Astrocyte (in vitro differentiated cells and primary cell): ENCODE measurements around the gene ROBO2. TPM values are rescaled to one million over a fixed set of nuclear protein-coding genes. Genes with fewer than 3 reads are reported as not detected.

Experiments used
- DNase-seq: peaks from one replicate; pipeline ENCODE4 v3.0.0-alpha.2; 2010; ENCODE audit warnings: low read depth
- FAIRE-seq: peaks from 2 replicates; lab custom pipeline; 2011; peaks lifted over from hg19 to GRCh38; lab: Jason Lieb, UNC
- H2AFZ ChIP-seq: 2 replicates; pipeline ENCODE4 v1.6.0; 2012; ENCODE audit warnings: low read depth, low read length, inconsistent platforms
- H3K27ac ChIP-seq: 2 replicates; pipeline ENCODE4 v1.5.1; 2011; ENCODE audit warnings: low read depth, low read length, inconsistent platforms
- H3K27me3 ChIP-seq: 2 replicates; pipeline ENCODE4 v1.6.0; 2011; ENCODE audit warnings: low read length, inconsistent platforms; ENCODE audit not compliant: insufficient read depth
- H3K36me3 ChIP-seq: 2 replicates; pipeline ENCODE4 v1.5.1; 2011; ENCODE audit warnings: low read length, inconsistent platforms; ENCODE audit not compliant: insufficient read depth
- H3K4me1 ChIP-seq: 2 replicates; pipeline ENCODE4 v1.5.1; 2011; ENCODE audit warnings: low read length, inconsistent platforms; ENCODE audit not compliant: insufficient read depth
- H3K4me2 ChIP-seq: 2 replicates; pipeline ENCODE4 v1.6.0; 2012; ENCODE audit warnings: low read length, inconsistent platforms
- H3K4me3 ChIP-seq: 2 replicates; pipeline ENCODE4 v1.5.1; 2011; ENCODE audit warnings: low read depth, mild to moderate bottlenecking, low read length, inconsistent platforms; ENCODE audit not compliant: insufficient read depth
- H3K79me2 ChIP-seq: 2 replicates; pipeline ENCODE4 v1.6.0; 2012; ENCODE audit warnings: mild to moderate bottlenecking, low read length, inconsistent platforms; ENCODE audit not compliant: insufficient read depth
- H3K9ac ChIP-seq: 2 replicates; pipeline ENCODE4 v1.6.0; 2012; ENCODE audit warnings: mild to moderate bottlenecking, low read length, inconsistent platforms
- H3K9me3 ChIP-seq: 2 replicates; pipeline ENCODE4 v1.5.1; 2012; ENCODE audit warnings: low read depth, mild to moderate bottlenecking, low read length, inconsistent platforms; ENCODE audit not compliant: insufficient read depth
- H4K20me1 ChIP-seq: 2 replicates; pipeline ENCODE4 v1.6.0; 2012; ENCODE audit warnings: low read length, inconsistent platforms; ENCODE audit not compliant: insufficient read depth
- H3K27ac Mint-ChIP-seq: one replicate; pipeline ENCODE4 v1.8.0; 2021; ENCODE audit warnings: mild to moderate bottlenecking, mixed read lengths; ENCODE audit not compliant: unreplicated experiment
- H3K27me3 Mint-ChIP-seq: one replicate; pipeline ENCODE4 v1.8.0; 2021; ENCODE audit warnings: low read depth, mixed read lengths; ENCODE audit not compliant: unreplicated experiment
- H3K36me3 Mint-ChIP-seq: one replicate; pipeline ENCODE4 v1.8.0; 2021; ENCODE audit warnings: low read depth, mixed read lengths; ENCODE audit not compliant: unreplicated experiment
- H3K4me1 Mint-ChIP-seq: one replicate; pipeline ENCODE4 v1.8.0; 2021; ENCODE audit warnings: low read depth, mixed read lengths; ENCODE audit not compliant: unreplicated experiment
- H3K4me3 Mint-ChIP-seq: one replicate; pipeline ENCODE4 v1.8.0; 2021; ENCODE audit warnings: mild to moderate bottlenecking, moderate library complexity, mixed read lengths; ENCODE audit not compliant: unreplicated experiment
- H3K9me3 Mint-ChIP-seq: one replicate; pipeline ENCODE4 v1.8.0; 2021; ENCODE audit warnings: mild to moderate bottlenecking, mixed read lengths; ENCODE audit not compliant: unreplicated experiment
- CTCF ChIP-seq: IDR thresholded peaks from 2 replicates; pipeline ENCODE4 v1.5.1; 2011; ENCODE audit warnings: low read depth, mild to moderate bottlenecking, inconsistent platforms, low read length, moderate library complexity; ENCODE audit not compliant: insufficient read depth
- EZH2 ChIP-seq: IDR thresholded peaks from 2 replicates; pipeline ENCODE4 v1.6.1; 2012; ENCODE audit warnings: mild to moderate bottlenecking, low read length, inconsistent platforms; ENCODE audit not compliant: insufficient read depth
- total RNA-seq: library from RNA; stranded (reverse); gene quantifications from 2 replicates; pipeline ENCODE4 v1.2.1, GENCODE V29; 2021

The ROBO2 gene
- total RNA-seq, 1 donor from 2014 or later, result 1.4 TPM

- no peak overlapping the region for H3K4me2 ChIP-seq
- TF ChIP-seq EZH2 (no peak), CTCF (no peak)
Observed at GRCh38 chr3:77475507-77475906, 435.6 kb downstream of the ROBO2 start.

GRCh38 chr3:77479021-77479420 is 439.1 kb downstream of the ROBO2 start:
- Histone ChIP-seq H3K4me1 (no peaks in the 10 kb centered on the region), H2AFZ (no peak overlapping the region), H3K36me3 (no peaks in the 10 kb centered on the region), H4K20me1 (no peaks in the 10 kb centered on the region), H3K9me3 (no peaks in the 10 kb centered on the region), H3K4me2 (no peak overlapping the region), H3K27me3 (no peaks in the 10 kb centered on the region), H3K9ac (no peak overlapping the region), H3K27ac (no peak overlapping the region), H3K79me2 (no peaks in the 10 kb centered on the region), H3K4me3 (no peak overlapping the region)
- H3K4me3 Mint-ChIP-seq, result no peak overlapping the region
- TF ChIP-seq CTCF (no peak), EZH2 (no peak)
- H3K36me3 Mint-ChIP-seq, result no peaks in the 10 kb centered on the region
- H3K9me3 Mint-ChIP-seq, result peaks cover 2% of the 10 kb centered on the region
- FAIRE-seq, result no peak
- no peaks in the 10 kb centered on the region for H3K4me1 Mint-ChIP-seq
- no peaks in the 10 kb centered on the region for H3K27me3 Mint-ChIP-seq
- no peak for DNase-seq
- H3K27ac Mint-ChIP-seq, result no peak overlapping the region

More at GRCh38 chr3:77475507-77475906, 435.6 kb downstream of the ROBO2 start:
- H3K4me1 Mint-ChIP-seq, result no peaks in the 10 kb centered on the region
- no peaks in the 10 kb centered on the region for H3K9me3 ChIP-seq
- DNase-seq (no peak), FAIRE-seq (no peak)
- H3K27ac ChIP-seq, result no peak overlapping the region
- no peaks in the 10 kb centered on the region for H3K27me3 ChIP-seq
- H3K79me2 ChIP-seq, result no peaks in the 10 kb centered on the region
- no peaks in the 10 kb centered on the region for H4K20me1 ChIP-seq
- H3K36me3 ChIP-seq, result no peaks in the 10 kb centered on the region
- H3K36me3 Mint-ChIP-seq, result no peaks in the 10 kb centered on the region
- no peaks in the 10 kb centered on the region for H3K4me1 ChIP-seq
- H3K4me3 ChIP-seq, result no peak overlapping the region
- no peak overlapping the region for H2AFZ ChIP-seq
- H3K9me3 Mint-ChIP-seq, result peaks cover 2% of the 10 kb centered on the region
- H3K27me3 Mint-ChIP-seq, result no peaks in the 10 kb centered on the region
- no peak overlapping the region for H3K4me3 Mint-ChIP-seq
- no peak overlapping the region for H3K27ac Mint-ChIP-seq
- no peak overlapping the region for H3K9ac ChIP-seq

GRCh38 chr3:77489216-77489615 is 449.3 kb downstream of the ROBO2 start:
- DNase-seq (no peak), FAIRE-seq (no peak)
- Histone ChIP-seq H4K20me1 (no peaks in the 10 kb centered on the region), H3K27ac (no peak overlapping the region), H3K36me3 (no peaks in the 10 kb centered on the region), H3K4me3 (no peak overlapping the region), H3K9me3 (no peaks in the 10 kb centered on the region), H3K79me2 (no peaks in the 10 kb centered on the region), H3K27me3 (no peaks in the 10 kb centered on the region), H3K9ac (no peak overlapping the region), H2AFZ (no peak overlapping the region), H3K4me2 (no peak overlapping the region), H3K4me1 (no peaks in the 10 kb centered on the region)
- Mint-ChIP-seq H3K27me3 (no peaks in the 10 kb centered on the region), H3K4me3 (no peak overlapping the region), H3K27ac (no peak overlapping the region), H3K36me3 (no peaks in the 10 kb centered on the region), H3K9me3 (no peaks in the 10 kb centered on the region), H3K4me1 (no peaks in the 10 kb centered on the region)
- no peak for TF ChIP-seq EZH2
- TF ChIP-seq CTCF, result no peak
